ENCODE data around the gene CAPZB.

CAPZB gene

GRCh38 chr1:19385869-19386591 lies 99.3 kb downstream of the CAPZB start:
- peak; percentile 73 for DNase-seq (ENCODE audit: low read depth, low spot score)
- no peak overlapping the region for H3K4me3 ChIP-seq (ENCODE audit: low read depth, low read length)
- in situ Hi-C loops (cut with HindIII; ENCODE audit: low sequenced_read_pairs): no loop called here
- no peak for TF ChIP-seq CTCF (IDR thresholded peaks at IDR 0.05; ENCODE audit: low read depth, low read length)

DNA sequence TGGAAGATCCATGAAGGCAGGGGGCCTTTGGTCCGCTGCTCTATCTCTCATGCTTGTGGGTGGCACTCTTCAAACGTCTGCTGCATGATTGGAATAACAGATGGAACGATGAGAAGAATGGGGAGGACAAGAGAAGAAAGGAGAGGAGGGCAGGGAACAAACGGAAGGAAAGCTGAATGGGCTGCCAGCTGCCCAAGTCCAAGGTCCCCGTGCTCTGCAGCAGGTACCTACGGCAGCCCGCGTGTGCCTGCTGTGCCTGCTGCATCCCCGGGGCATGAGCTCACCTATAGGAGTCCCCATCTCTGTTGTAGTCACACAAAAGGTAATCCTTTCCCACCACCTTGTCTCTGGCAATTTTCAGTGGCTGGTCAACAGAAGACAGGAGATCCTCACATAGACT lies 100.1 kb downstream of the CAPZB start:
- no peak overlapping the region for H3K4me3 ChIP-seq (ENCODE audit: low read depth, low read length)
- DNase-seq (ENCODE audit: low read depth, low spot score): no peak
- TF ChIP-seq CTCF (IDR thresholded peaks at IDR 0.05; ENCODE audit: low read depth, low read length): no peak
- in situ Hi-C loops (cut with HindIII; ENCODE audit: low sequenced_read_pairs): no loop called here

DNA sequence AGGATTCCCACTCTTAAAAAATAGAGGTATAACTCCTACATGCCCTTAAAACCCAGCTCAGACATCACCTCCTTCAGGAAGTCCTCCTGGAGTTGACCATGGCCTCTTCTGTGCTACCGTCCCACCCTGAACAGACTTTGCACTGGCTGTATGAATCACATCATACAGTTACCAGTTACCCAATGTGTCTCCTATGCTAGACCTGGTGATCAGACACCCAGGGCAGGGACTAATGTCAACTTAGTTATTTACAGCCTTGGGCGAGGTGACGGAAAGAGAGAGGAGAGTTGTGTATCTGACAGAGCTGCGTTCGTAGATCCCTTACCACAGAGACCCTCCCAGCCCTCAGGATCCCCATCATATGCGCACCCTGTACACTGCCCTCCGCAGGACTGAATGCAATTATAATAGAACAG lies 100.6 kb downstream of the CAPZB start:
- H3K4me3 ChIP-seq (ENCODE audit: low read depth, low read length): no peak overlapping the region
- no peak for TF ChIP-seq CTCF (IDR thresholded peaks at IDR 0.05; ENCODE audit: low read depth, low read length)
- no peak for DNase-seq (ENCODE audit: low read depth, low spot score)
- in situ Hi-C loops (cut with HindIII; ENCODE audit: low sequenced_read_pairs): no loop called here

DNA sequence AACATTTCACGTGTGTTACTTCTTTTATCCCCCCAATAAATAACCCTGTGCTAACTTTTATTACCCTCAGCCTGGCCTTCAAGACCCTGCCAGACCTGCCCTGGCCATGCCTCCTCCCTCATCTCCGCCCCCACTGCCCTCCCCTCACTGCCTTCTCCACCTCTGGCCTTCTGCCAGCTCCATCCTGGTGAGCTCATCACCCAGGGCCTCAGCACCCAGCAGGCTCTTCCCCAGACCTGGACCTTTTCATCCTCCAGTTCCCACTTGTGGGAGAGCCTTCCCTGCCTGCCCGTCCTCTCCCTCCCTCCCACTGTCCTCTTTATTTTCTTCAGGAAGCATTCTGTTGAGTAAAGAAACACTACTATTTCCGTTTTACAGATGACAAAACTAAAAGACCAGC lies 101.2 kb downstream of the CAPZB start:
- in situ Hi-C loops (cut with HindIII; ENCODE audit: low sequenced_read_pairs): no loop called here
- H3K4me3 ChIP-seq (ENCODE audit: low read depth, low read length): no peak overlapping the region
- DNase-seq (ENCODE audit: low read depth, low spot score): peak; percentile 46
- no peak for TF ChIP-seq CTCF (IDR thresholded peaks at IDR 0.05; ENCODE audit: low read depth, low read length)

DNA sequence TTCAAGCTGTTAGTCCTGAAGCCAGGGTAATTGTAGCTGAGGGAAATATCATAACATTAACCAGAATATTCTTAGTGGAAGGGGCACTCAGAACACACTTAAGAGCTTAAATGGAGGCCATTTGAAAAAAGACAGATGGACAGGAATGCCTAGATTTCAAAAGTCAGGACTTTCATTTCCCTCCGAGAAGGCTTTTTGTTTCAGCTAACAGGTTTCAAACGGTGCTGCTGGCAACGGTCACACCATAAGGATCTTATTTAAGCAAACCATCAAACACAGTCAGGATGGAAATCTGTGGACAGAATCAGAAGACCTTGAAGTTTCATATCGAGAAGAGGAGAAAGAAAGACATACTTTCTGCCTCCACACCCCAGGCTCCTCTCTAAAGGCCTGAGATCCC lies 103.1 kb downstream of the CAPZB start:
- no peak for TF ChIP-seq CTCF (IDR thresholded peaks at IDR 0.05; ENCODE audit: low read depth, low read length)
- no peak for DNase-seq (ENCODE audit: low read depth, low spot score)
- in situ Hi-C loops (cut with HindIII; ENCODE audit: low sequenced_read_pairs): no loop called here
- H3K4me3 ChIP-seq (ENCODE audit: low read depth, low read length): no peak overlapping the region

GRCh38 chr1:19381261-19381660 lies 104.1 kb downstream of the CAPZB start:
- in situ Hi-C loops (cut with HindIII; ENCODE audit: low sequenced_read_pairs): no loop called here
- H3K4me3 ChIP-seq (ENCODE audit: low read depth, low read length): no peak overlapping the region
- no peak for TF ChIP-seq CTCF (IDR thresholded peaks at IDR 0.05; ENCODE audit: low read depth, low read length)
- no peak for DNase-seq (ENCODE audit: low read depth, low spot score)

All from astrocyte of the spinal cord (primary cell).